ENCODE data around the gene BST2.
"Not testable (repeated sequence)": the region's sequence is repeated elsewhere in the genome, so short reads cannot be mapped to it uniquely, and the experiment has no call there.

Gene BST2

DNA sequence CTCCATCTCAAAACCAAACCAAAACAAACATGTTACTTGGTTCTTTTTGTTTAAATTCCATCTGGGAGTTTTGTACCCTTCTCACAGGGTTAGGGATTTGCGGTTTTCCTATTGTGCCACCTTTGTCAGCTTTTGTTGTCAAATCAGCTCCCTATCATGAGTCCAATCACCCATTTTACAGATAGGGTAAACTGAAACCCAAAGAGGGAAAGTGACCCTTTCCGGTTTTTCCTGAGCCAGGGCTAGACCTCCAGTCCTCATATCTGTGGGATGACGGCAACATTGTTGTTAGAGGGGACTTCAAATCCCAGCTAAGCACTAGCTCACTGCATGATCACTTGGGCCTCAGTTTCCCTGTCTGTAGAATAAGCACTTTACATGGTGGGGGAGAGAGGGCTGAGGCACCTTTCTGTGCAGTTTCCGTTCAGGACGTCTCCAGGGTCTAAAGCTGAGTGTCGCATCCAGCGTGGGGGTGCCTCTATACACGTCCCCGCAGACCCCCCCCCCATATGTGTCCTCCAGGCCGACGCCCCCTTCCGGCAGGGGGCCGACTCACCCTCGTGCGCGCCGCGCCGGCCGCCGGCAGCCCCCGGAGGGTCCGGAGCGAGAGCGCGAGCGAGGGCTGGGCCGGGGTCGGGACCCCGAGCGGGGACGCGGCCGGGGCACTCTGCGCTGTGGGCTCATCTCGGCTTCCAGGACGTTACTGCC is 15.3 kb downstream of the BST2 start:
- no peak for DNase-seq (ENCODE audit: low read depth in 2 of 2)

DNA sequence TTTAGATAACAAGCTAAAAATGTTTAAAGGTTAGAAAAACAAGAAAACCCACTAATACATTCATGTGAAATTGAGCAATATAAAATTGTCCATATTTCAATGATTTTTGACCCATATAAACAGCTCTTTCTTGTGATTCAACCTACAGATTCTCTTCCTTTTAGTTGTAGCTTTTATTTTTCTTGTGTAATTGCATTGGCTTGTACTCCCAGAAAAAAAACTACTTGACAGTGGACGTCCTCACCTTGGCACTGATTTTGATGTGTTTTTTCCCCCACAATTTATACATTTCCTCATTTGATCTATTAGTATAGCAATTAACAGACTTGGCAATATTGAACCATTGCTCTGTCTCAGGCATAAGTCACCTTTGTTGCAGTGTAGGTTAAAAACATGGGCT is 16.1 kb downstream of the BST2 start:
- DNase-seq (ENCODE audit: low read depth in 2 of 2), result no peak

DNA sequence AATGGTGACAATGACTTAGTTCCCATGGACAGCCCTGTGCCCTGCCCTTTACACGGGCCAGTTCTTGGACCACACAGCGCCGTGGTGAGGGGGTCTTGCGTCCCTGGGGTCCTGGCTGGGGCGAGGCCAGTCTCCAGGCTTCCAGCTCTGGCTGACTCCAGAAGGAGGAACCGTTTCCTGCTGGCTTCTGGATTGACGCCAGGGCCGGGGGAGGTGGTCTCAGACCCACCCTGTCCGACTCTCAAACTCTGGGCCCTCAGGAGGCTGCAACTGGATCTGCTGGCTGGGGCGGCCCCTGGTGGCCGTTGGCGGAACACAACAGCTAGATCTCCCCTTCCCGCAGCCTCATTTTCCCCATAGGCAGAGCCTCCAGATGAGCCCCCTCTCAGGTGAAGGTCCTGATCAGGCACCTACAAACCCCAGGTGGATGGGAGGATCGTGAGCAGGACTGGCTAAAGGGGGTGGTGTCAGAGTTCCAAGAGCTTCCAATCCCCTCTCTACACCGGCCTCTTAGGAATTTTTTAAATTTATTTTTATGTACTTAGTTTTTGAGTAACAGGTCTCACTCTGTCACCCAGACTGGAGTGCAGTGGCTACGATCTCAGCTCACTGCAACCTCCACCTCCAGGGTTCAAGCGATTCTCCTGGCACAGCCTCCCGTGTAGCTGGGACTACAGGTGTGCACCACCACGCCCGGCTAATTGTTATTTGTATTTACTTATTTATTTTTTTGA is 19.4 kb downstream of the BST2 start:
- DNase-seq (ENCODE audit: low read depth in 2 of 2), result peak; percentile 26 to 45

DNA sequence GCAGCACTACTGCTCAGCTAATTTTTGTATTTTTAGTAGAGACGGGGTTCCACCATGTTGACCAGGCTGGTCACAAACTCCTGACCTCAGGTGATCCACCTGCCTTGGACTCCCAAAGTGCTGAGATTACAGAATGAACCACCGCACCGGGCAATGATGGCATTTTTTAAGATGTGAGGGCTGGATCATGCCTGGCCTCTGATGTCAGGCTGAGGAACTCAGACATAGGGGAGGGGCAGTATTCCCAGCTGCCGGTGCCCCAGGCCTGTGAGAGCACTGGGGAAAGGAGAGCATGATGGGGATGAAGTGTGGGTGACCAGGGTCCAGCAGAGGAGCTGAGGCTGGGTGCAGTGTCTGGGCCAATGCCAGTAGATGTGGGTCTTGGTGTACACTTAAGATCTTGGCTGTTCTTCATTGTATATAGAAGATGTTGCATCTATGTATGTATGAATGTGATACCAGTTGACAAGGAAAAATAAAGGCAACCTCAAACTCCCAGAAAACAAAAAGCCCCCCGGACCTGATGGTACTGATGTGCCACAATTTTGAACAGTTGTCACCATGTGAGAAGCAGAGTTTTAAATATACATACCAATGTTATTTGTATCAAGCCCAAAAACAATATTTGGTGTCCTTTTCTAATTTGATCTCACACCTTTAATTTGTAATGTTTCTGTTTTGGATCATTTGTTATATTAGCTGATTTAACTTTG is 24.8 kb downstream of the BST2 start:
- no peak for DNase-seq (ENCODE audit: low read depth in 2 of 2)

DNA sequence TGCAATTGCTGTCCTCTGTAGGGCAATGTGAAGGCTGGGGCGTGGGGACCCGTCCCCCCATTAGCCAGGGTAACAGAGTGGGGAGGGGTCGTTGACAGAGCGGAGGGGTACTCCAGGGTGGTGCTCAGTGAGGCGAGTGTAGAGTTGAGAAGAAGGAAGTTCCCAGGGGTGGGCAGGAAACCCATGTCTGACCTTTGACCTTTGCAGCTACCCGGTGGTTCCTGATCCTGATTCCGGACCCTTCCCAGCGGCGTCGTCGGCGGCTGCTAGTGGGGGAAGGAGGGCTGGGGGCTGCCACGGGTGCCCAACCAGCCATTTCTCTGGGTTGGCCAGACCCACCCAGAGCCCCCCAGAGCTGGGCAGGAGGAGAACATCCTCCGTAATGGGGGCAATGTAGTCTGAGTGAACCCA is 26.2 kb downstream of the BST2 start:
- DNase-seq (ENCODE audit: low read depth in 2 of 2), result no peak

DNA sequence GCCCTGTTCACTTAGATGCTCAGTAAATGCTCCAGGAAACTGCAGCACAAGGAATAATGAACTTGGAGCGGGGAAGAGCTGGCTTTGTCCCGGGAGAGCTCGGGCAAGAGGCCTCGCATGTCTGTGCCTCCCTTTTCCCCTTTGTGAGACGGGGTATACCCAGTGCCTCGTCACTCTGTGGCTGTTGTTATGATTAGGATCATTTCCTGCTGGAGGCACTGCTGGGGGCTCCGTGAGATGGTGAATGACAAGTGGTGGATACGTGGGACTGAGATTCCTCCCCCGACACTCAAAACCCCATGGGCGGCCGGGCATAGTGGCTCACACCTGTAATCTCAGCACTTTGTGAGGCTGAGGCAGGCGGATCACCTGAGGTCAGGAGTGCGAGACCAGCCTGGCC is 27.2 kb downstream of the BST2 start:
- DNase-seq (ENCODE audit: low read depth in 2 of 2), result no peak

DNA sequence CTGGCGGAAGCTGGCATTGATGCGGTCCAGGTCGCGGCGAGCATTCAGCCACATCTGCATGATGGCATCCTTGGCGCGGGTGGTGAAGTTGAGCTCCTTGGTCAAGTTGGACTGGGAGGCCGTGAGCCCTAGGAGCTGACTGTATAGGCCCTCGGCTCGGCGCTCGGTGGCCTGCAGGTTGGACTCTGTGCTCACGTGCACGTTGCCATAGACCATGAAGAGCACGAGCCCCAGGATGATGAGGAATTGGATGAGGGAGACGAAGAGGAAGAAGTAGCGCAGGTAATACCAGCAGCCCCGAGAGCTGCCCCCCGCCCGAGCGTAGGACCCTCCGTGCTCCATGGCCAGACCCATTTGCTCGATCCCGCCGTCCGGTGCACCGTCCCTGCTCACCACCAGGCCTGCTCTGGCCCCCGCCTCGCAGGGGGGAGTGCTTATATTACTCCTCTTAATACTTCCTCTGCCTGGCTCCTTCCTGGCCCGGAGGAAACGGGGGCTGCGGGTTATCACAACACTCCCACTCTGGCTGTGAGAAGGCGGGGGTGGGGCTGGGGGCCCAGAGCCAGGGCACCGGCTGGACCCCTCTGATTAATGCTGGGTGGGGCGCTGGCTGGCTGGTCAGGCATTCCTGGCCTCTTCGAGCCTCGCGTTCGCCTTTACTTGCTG is 28.4 kb downstream of the BST2 start, which contains the start of gene PLVAP:
TSS of gene PLVAP (minus strand) at position 408 of the 666 bp plus-strand sequence. CDS start at position 354, 54 bp downstream.
- DNase-seq (ENCODE audit: low read depth in 2 of 2), result no peak

DNA sequence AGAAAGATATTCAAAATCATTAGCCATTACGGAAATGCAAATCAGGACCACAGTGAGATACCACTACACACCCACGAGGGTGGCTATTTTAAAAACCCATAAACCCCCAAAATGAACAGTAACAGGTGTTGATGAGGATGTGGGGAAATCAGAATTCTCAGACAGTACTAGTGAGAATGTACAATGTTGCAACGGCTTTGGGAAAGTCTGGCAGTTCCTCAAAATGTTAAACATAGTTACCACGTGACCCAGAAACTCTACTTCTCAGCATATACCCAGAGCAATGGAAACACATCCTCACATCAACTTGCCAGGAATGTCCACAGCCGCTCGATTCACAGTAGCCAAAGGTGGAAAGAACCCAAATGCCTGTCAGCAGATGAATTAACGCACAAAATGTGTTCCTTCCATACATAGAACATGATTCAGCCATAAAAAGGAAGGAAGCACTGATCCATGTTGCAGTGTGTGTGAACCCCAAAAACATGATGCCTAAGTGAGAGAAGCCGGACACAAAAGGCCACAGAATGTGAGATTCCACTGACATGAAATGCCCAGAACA is 35.3 kb downstream of the BST2 start:
- no peak for DNase-seq (ENCODE audit: low read depth in 2 of 2)

DNA sequence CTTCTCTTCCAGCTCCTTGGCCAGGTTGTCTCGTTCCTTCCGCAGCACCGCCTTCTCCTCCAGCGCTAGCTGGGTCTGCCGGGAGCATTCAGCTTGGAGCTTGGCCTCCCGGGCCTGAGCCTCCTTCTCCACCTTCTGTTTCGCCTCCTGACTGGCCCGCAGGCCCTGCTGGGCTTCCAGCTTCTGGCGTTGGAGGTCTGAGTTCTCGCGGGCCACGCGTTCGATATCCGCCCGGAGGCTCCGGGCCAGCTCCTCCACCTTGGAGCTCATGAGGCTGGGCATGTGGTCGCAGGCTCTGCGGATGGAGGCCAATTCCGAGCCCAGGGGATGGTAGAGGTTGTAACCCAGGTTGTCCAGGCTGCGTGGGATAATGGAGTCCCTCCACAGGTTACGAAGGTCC is 40.1 kb downstream of the BST2 start:
- DNase-seq (ENCODE audit: low read depth in 2 of 2), result no peak

DNA sequence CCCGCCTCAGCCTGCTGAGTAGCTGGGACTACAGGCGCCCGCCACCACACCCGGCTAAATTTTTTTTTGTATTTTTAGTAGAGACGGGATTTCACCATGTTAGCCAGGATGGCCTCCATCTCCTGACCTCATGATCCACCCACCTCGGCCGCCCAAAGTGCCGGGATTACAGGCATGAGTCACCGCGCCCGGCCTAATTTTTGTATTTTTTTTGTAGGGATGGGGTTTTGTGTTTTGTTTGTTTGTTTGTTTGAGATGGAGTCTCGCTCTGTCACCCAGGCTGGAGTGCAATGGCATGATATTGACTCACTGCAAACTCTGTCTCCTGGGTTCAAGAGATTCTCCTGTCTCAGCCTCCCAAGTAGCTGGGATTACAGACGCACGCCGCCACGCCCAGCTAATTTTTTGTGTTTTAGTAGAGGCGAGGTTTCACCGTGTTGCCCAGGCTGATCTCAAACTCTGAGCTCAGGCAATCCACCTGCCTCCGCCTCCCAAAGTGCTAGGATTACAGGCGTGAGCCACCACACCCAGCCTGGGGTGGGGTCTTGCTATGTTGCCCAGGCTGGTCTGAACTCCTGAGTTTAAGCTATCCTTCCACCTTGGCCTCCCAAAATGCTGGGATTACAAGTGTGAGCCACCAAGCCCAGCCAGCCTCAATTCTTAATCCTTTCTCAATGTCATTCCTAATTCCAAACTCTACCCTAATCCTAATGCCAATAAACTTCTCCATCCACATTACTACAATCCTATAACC is 41.4 kb downstream of the BST2 start:
- not testable (repeated sequence) for DNase-seq (ENCODE audit: low read depth in 2 of 2)

DNA sequence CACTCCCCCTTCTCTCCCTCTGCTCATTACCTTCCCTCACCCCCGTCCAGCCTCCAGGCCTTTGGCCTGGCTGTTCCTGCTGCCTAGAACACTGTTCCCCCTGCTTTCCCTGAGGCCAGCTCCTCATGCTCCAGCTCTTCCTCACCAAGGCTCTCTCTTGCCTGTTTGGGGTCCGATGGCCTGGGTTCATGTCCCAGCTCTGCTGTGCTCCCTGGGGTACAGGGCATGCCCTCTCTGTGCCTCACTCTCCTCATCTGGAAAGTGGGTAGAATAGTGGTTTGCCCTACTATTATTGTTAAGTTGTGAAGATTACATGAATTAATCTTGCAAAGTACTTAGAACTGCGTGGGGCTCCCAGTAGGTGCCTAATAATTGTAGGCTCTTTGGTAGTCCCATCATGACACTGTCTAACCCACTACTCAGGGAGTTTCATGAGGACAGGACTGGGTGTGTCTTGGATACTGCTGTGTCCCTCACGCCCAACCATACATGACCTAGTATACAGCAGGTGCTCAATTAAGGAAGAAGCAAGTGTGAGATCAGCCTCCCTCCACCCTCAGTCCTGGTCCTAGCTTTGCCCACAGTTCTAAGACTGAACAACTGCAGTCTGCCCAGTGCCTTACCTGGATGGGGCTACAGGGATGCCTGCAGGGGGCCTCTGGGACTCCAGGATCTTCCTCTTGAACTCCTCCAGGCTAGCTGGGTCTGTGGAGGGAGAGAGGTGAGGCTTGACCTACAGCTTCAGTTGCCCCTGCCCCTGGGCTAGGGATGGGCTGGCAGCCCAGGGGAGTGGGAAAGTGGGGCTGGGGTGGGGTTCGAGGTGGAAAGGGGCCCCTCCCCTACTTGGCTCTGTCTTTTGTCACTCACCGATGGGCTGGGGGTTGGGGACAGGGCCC is 45.3 kb downstream of the BST2 start:
- DNase-seq (ENCODE audit: low read depth in 2 of 2), result no peak

DNA sequence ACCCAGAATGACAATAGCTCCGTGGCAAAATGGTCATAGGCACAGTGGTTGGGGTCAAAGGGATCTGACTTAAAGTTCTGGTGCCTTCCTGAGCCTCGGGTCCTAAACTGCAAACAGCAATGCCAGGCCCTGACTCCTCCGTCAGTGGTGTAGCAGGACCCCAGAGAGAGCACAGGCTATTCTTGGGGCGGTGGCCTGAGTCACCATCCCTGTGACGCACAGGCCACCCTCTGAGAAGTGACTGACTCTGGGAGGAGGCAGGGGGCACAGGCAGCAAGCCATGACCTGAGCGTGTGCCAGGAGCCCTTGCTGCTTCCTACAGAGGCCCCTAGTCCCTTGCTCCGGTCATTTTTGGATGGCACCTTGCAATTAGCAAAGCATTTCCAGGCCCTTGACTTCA is 47.0 kb downstream of the BST2 start:
- DNase-seq (ENCODE audit: low read depth in 2 of 2), result no peak

DNA sequence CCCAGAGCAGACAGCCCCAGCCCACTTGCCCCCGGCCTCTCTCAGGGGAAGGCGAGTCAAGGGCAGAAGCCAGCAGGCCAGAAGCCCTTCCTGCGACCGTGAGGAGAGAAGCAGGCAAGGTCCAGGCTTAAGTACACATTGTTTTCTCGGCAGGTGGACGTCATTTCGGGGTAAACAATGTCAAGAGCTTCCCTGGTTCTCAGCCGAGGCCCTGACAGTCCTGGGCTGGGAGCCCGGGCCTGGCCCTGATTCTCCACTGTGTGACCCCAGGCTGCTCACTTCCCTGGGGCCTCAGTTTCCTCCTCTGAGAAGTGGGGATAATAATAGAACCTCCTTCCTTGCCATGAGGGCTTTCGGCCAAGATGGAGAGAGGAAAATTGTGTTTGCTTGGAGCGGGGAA is 47.7 kb downstream of the BST2 start:
- DNase-seq (ENCODE audit: low read depth in 2 of 2), result no peak

DNA sequence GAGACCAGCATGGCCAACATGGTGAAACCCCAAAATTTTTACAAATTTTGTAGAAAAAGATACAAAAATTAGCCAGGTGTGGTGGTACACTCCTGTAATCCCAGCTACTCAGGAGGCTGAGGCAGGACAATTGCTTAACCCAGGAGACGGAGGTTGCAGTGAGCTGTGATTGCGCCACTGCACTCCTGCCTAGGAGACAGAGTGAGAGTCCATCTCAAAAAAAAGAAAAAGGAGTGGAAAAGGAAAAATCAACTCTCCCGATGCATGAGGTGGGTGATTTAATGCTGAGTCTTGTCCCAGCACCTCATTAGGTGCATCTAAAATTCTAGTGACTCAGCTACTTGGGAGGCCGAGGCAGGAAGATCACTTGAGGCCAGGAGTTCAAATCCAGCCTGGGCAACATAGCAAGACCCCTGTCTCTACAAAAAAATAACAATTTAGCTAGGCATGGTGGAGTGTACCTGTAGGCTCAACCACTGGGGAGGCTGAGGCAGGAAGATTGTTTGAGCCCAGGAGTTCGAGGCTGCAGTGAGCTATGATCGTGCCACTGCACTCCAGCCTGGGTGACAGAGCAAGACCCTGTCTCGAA is 48.3 kb downstream of the BST2 start:
- no peak for DNase-seq (ENCODE audit: low read depth in 2 of 2)

DNA sequence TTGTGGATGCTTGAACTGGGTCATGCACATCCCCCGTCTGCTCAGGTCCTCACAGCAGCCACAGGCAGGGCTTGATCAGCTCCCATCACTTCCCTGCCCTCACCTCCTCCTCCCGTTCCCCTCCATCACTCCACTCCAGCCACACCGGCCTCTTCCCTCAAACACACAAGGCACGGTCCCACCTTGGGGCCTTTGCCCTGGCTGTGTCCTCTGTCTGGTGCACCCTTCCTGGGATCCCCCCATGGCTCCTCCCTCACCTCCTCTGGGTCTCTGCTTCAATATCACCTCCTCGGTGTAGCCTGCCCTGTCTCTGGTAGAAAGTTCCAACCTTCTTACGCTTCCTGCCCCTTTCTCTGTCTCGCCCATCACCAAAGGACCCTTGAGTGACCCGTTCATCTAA is 52.0 kb downstream of the BST2 start:
- no peak for DNase-seq (ENCODE audit: low read depth in 2 of 2)

Data from stimulated activated CD8-positive, alpha-beta memory T cell treated with anti-CD3 and anti-CD28 coated beads, Interleukin-7, amount 100 ng/mL, for 4 hours (primary cell).